HCT116 (cell line): ENCODE measurements around the gene TBC1D4.

Experiments used
- CBX3 ChIP-seq: IDR thresholded peaks from 2 replicates; pipeline ENCODE4 v1.6.1; 2012; ENCODE audit warnings: low read depth
- EZH2 ChIP-seq: fragments of 200-600 bp; sonication (generic); IDR thresholded peaks from 2 replicates; pipeline ENCODE4 v1.6.1; 2017; ENCODE audit warnings: antibody characterized with exemption, mixed run types
- EZH2phosphoT487 ChIP-seq: fragments of 200-600 bp; IDR thresholded peaks from 2 replicates; pipeline ENCODE4 v1.6.1; 2018; ENCODE audit warnings: antibody characterized with exemption, borderline replicate concordance
- POLR2A ChIP-seq: IDR thresholded peaks from 2 replicates; pipeline ENCODE4 v1.7.0; 2011; ENCODE audit warnings: borderline replicate concordance; ENCODE audit not compliant: insufficient read depth, insufficient read length; ENCODE audit errors: extremely low read depth
- POLR2AphosphoS5 ChIP-seq: IDR thresholded peaks from 2 replicates; pipeline ENCODE4 v1.6.1; 2011; ENCODE audit warnings: mild to moderate bottlenecking, low read depth, low read length, moderate library complexity
- RAD21 ChIP-seq: IDR thresholded peaks from 2 replicates; pipeline ENCODE4 v1.6.1; 2012; ENCODE audit warnings: low read depth, mild to moderate bottlenecking
- TF ChIP-seq, protein P1 (sequence below), 3 experiments: fragments of 200-600 bp in 1 of 3; sonication (generic) in 1 of 3; IDR thresholded peaks in 2 of 3; conservative IDR thresholded peaks in 1 of 3; 2 replicates each; pipeline ENCODE4 v1.5.1; 2012 to 2017; ENCODE audit warnings: low read depth in 2 of 3, low read length in 2 of 3, antibody characterized with exemption in 1 of 3, borderline replicate concordance in 1 of 3, control low read depth in 1 of 3, mild to moderate bottlenecking in 1 of 3, mixed read lengths in 1 of 3, mixed run types in 1 of 3, moderate library complexity in 1 of 3; ENCODE audit not compliant: insufficient read depth in 1 of 3
- TF ChIP-seq, protein P2 (sequence below): IDR thresholded peaks from 2 replicates; pipeline ENCODE4 v1.6.1; 2012
- TF ChIP-seq, protein P3 (sequence below): IDR thresholded peaks from 2 replicates; pipeline ENCODE4 v1.6.1; 2012; ENCODE audit warnings: low read depth
- TF ChIP-seq, protein P4 (sequence below): IDR thresholded peaks from 2 replicates; pipeline ENCODE4 v1.6.1; 2011; ENCODE audit warnings: mild to moderate bottlenecking, low read length, moderate library complexity; ENCODE audit not compliant: insufficient replicate concordance; ENCODE audit errors: extremely low read depth

DNA sequence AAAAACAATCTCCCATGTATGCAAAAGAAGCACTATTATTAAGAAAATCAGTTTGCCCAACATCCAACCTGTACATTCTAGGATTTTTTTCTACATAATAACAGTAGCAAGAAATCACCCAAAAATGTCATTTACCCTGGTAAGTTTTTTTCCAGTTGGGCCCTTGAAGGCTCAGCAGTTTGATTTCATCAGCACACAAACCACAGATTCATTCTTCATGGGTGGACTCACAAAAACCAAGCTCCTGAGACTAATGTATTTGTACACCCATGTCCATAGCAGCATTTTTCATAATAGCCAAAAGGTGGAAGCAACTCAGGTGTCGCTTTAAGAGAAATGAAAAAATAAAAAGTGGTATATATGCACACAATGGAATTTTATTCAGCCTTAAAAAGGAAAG is 210.1 kb downstream of the TBC1D4 start:
- TF ChIP-seq, protein P1, sequence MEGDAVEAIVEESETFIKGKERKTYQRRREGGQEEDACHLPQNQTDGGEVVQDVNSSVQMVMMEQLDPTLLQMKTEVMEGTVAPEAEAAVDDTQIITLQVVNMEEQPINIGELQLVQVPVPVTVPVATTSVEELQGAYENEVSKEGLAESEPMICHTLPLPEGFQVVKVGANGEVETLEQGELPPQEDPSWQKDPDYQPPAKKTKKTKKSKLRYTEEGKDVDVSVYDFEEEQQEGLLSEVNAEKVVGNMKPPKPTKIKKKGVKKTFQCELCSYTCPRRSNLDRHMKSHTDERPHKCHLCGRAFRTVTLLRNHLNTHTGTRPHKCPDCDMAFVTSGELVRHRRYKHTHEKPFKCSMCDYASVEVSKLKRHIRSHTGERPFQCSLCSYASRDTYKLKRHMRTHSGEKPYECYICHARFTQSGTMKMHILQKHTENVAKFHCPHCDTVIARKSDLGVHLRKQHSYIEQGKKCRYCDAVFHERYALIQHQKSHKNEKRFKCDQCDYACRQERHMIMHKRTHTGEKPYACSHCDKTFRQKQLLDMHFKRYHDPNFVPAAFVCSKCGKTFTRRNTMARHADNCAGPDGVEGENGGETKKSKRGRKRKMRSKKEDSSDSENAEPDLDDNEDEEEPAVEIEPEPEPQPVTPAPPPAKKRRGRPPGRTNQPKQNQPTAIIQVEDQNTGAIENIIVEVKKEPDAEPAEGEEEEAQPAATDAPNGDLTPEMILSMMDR (IDR thresholded peaks at IDR 0.05 in 2 of 3, conservative IDR thresholded peaks at IDR 0.05 in 1 of 3; ENCODE audit: borderline replicate concordance in 1 of 3, insufficient read depth in 1 of 3, low read depth in 2 of 3, low read length in 2 of 3), result no peak
- TF ChIP-seq RAD21, result no peak
- TF ChIP-seq CBX3, result no peak
- no peak for TF ChIP-seq POLR2A
- no peak for TF ChIP-seq EZH2
- TF ChIP-seq, protein P2, sequence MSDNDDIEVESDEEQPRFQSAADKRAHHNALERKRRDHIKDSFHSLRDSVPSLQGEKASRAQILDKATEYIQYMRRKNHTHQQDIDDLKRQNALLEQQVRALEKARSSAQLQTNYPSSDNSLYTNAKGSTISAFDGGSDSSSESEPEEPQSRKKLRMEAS, result no peak
- TF ChIP-seq, protein P3, sequence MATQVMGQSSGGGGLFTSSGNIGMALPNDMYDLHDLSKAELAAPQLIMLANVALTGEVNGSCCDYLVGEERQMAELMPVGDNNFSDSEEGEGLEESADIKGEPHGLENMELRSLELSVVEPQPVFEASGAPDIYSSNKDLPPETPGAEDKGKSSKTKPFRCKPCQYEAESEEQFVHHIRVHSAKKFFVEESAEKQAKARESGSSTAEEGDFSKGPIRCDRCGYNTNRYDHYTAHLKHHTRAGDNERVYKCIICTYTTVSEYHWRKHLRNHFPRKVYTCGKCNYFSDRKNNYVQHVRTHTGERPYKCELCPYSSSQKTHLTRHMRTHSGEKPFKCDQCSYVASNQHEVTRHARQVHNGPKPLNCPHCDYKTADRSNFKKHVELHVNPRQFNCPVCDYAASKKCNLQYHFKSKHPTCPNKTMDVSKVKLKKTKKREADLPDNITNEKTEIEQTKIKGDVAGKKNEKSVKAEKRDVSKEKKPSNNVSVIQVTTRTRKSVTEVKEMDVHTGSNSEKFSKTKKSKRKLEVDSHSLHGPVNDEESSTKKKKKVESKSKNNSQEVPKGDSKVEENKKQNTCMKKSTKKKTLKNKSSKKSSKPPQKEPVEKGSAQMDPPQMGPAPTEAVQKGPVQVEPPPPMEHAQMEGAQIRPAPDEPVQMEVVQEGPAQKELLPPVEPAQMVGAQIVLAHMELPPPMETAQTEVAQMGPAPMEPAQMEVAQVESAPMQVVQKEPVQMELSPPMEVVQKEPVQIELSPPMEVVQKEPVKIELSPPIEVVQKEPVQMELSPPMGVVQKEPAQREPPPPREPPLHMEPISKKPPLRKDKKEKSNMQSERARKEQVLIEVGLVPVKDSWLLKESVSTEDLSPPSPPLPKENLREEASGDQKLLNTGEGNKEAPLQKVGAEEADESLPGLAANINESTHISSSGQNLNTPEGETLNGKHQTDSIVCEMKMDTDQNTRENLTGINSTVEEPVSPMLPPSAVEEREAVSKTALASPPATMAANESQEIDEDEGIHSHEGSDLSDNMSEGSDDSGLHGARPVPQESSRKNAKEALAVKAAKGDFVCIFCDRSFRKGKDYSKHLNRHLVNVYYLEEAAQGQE, result no peak
- no peak for TF ChIP-seq POLR2AphosphoS5
- no peak for TF ChIP-seq EZH2phosphoT487
- TF ChIP-seq, protein P4, sequence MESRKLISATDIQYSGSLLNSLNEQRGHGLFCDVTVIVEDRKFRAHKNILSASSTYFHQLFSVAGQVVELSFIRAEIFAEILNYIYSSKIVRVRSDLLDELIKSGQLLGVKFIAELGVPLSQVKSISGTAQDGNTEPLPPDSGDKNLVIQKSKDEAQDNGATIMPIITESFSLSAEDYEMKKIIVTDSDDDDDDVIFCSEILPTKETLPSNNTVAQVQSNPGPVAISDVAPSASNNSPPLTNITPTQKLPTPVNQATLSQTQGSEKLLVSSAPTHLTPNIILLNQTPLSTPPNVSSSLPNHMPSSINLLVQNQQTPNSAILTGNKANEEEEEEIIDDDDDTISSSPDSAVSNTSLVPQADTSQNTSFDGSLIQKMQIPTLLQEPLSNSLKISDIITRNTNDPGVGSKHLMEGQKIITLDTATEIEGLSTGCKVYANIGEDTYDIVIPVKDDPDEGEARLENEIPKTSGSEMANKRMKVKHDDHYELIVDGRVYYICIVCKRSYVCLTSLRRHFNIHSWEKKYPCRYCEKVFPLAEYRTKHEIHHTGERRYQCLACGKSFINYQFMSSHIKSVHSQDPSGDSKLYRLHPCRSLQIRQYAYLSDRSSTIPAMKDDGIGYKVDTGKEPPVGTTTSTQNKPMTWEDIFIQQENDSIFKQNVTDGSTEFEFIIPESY, result no peak
